OCI-LY7 (cell line): ENCODE data around the gene SPRED2. TPM values are rescaled to one million over a fixed set of nuclear protein-coding genes. Genes with fewer than 3 reads are reported as not detected.

Source experiments
- BruUV-seq: library from RNA; stranded (reverse); fragments of 400-500 nt; replicated peaks from 2 replicates; lab custom pipeline; 2021; lab: Mats Ljungman, UMichigan
- CTCF ChIA-PET: fragments of 300-600 bp; sonication (Branson Sonifier 250); formaldehyde crosslinking; loops from one replicate; lab custom pipeline; 2022; ENCODE audit warnings: antibody characterized with exemption; ENCODE audit not compliant: unreplicated experiment; lab: Charles Lee
- POLR2A ChIA-PET: fragments of 300-600 bp; sonication (Branson Sonifier 250); formaldehyde crosslinking; loops from one replicate; lab custom pipeline; 2022; ENCODE audit warnings: antibody characterized with exemption; lab: Charles Lee
- DNase-seq: peaks from one replicate; pipeline ENCODE4 v3.0.0-alpha.2; 2015; ENCODE audit warnings: low spot score
- H2AFZ ChIP-seq: fragments of 200-600 bp; sonication (generic), shearing (Covaris generic); 2 replicates; pipeline ENCODE4 v1.6.1; 2014; ENCODE audit warnings: mild to moderate bottlenecking, antibody characterized with exemption, low read length, moderate library complexity
- H3K27ac ChIP-seq: fragments of 200-600 bp; sonication (generic); 2 replicates; pipeline ENCODE4 v1.5.1; 2014; ENCODE audit warnings: mixed run types, low read depth, mild to moderate bottlenecking, moderate library complexity, low read length, inconsistent platforms; ENCODE audit not compliant: poor library complexity, severe bottlenecking
- H3K36me3 ChIP-seq: fragments of 200-600 bp; sonication (generic); 2 replicates; pipeline ENCODE4 v1.6.1; 2014; ENCODE audit warnings: mild to moderate bottlenecking, antibody characterized with exemption, low read length, moderate library complexity, mixed read lengths; ENCODE audit not compliant: insufficient read depth
- H3K4me1 ChIP-seq: fragments of 200-600 bp; sonication (generic); 2 replicates; pipeline ENCODE4 v1.5.1; 2014; ENCODE audit warnings: mild to moderate bottlenecking, low read length; ENCODE audit not compliant: insufficient read depth, poor library complexity, severe bottlenecking
- H3K4me2 ChIP-seq: fragments of 200-600 bp; sonication (generic); 2 replicates; pipeline ENCODE4 v1.6.1; 2014; ENCODE audit warnings: mild to moderate bottlenecking, low read length
- H3K4me3 ChIP-seq: fragments of 200-600 bp; sonication (generic); 2 replicates; pipeline ENCODE4 v1.5.1; 2014; ENCODE audit warnings: mild to moderate bottlenecking, low read depth, low read length; ENCODE audit not compliant: poor library complexity, severe bottlenecking
- H3K79me2 ChIP-seq: fragments of 200-600 bp; sonication (generic); 2 replicates; pipeline ENCODE4 v1.6.1; 2016; ENCODE audit warnings: low read depth, mild to moderate bottlenecking, low read length, moderate library complexity, mixed read lengths; ENCODE audit not compliant: insufficient read depth
- H3K9me2 ChIP-seq: fragments of 200-600 bp; sonication (generic); 2 replicates; pipeline ENCODE4 v1.6.1; 2016; ENCODE audit warnings: mild to moderate bottlenecking, low read length, mixed read lengths; ENCODE audit not compliant: insufficient read depth
- H3K9me3 ChIP-seq: fragments of 200-600 bp; sonication (generic); 2 replicates; pipeline ENCODE4 v1.6.1; 2014; ENCODE audit warnings: mild to moderate bottlenecking, mixed run types, low read length, mixed read lengths
- H4K20me1 ChIP-seq: fragments of 200-600 bp; sonication (generic); 2 replicates; pipeline ENCODE4 v1.6.1; 2014; ENCODE audit warnings: mild to moderate bottlenecking, antibody characterized with exemption, low read length, moderate library complexity, mixed read lengths; ENCODE audit not compliant: insufficient read depth
- EZH2phosphoT487 ChIP-seq: fragments of 200-600 bp; sonication (generic); IDR thresholded peaks from 2 replicates; pipeline ENCODE4 v1.6.1; 2018; ENCODE audit warnings: low read depth, borderline replicate concordance, mild to moderate bottlenecking, mixed run types, antibody characterized with exemption, low read length, moderate library complexity, mixed read lengths
- intact Hi-C: fragments of 100-400 bp; cut with micrococcal nuclease; formaldehyde crosslinking; loops from one replicate; pipeline ENCODE4 v1.10.0; 2022; ENCODE audit not compliant: unreplicated experiment
- total RNA-seq, 2 experiments: library from RNA; depleted of rRNA in 1 of 2; stranded (reverse); fragments of >200 nt in 1 of 2; shearing (Covaris generic) in 1 of 2; gene quantifications; 2 replicates each; pipeline ENCODE4 v1.2.3, GENCODE V29; 2014 to 2022
- TF ChIP-seq, protein P1 (sequence below): fragments of 200-600 bp; sonication (generic); conservative IDR thresholded peaks from 2 replicates; pipeline ENCODE4 v1.5.1; 2014; ENCODE audit warnings: mild to moderate bottlenecking, antibody characterized with exemption, low read length, moderate library complexity, mixed read lengths

SPRED2 gene
- total RNA-seq, 2 experiments from 2014 or later = 8.0 to 49.1 TPM

DNA sequence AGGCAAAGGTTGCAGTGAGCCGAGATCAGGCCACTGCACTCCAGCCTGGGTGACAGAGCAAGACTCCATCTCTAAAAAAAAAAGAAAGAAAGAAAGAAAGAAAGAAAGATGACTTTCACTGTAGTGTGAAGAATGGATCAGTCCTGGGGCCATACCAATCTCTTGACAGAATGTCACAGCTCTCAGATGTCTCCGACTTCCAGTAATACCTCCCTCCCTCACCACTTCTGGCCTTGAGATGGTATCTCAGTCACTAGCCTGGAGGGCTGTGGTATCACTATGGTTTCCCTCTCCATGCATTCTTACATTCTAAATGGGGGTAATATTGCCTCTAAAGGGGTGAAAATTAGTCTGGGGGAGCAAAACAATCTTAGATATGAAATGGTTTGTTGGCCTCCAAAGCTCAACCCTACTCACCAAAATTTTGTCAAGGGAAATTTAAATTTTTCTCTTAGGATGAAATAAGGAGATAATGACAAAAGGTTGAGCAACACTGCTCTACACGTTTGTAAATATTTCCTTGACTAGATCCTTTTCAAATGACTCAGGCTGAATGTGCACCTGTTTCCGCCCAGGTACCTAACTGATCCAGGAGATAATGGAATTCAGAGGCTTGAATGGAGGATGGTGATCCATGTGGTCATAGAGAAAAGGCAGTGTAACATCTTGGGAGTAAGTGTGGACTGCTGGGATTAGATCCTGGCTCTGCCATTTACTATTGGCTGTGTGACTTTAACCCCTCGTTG, 19.9 kb upstream of the SPRED2 start:
- BruUV-seq = no TSS peak
- intact Hi-C loops = loop anchor here (5.0 kb wide), 1 partner anchor 35 kb away; no protein-coding TSS in a partner anchor
- H4K20me1 ChIP-seq = no peaks in the 10 kb centered on the region
- ChIA-PET POLR2A (no interaction called here), CTCF (no interaction called here)
- H3K36me3 ChIP-seq = no peaks in the 10 kb centered on the region
- no peaks in the 10 kb centered on the region for H3K9me3 ChIP-seq
- H3K4me2 ChIP-seq = no peak overlapping the region
- no peaks in the 10 kb centered on the region for H3K4me1 ChIP-seq
- H3K9me2 ChIP-seq = no peaks in the 10 kb centered on the region
- no peak overlapping the region for H3K27ac ChIP-seq
- DNase-seq = no peak
- no peak overlapping the region for H2AFZ ChIP-seq
- no peaks in the 10 kb centered on the region for H3K79me2 ChIP-seq
- TF ChIP-seq, protein P1, sequence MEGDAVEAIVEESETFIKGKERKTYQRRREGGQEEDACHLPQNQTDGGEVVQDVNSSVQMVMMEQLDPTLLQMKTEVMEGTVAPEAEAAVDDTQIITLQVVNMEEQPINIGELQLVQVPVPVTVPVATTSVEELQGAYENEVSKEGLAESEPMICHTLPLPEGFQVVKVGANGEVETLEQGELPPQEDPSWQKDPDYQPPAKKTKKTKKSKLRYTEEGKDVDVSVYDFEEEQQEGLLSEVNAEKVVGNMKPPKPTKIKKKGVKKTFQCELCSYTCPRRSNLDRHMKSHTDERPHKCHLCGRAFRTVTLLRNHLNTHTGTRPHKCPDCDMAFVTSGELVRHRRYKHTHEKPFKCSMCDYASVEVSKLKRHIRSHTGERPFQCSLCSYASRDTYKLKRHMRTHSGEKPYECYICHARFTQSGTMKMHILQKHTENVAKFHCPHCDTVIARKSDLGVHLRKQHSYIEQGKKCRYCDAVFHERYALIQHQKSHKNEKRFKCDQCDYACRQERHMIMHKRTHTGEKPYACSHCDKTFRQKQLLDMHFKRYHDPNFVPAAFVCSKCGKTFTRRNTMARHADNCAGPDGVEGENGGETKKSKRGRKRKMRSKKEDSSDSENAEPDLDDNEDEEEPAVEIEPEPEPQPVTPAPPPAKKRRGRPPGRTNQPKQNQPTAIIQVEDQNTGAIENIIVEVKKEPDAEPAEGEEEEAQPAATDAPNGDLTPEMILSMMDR = no peak
- no peak overlapping the region for H3K4me3 ChIP-seq

DNA sequence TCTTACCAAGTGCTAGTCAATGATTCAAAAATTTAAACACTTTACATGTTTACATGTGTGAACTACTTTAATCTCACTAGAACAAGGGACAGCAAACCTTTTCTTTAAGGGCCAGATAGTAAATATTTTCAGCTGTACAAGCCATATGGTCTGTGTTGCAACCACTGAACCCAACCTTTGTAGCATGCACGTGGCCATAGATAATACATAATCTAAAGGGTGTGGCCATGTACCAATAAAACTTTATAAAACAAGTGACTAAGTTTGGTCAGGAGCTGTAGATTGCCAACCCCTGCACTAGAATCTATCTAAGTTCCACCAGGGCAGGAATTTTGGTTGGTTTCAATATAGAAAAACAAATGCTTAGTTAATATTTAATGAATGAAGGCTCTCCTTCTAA, 18.4 kb upstream of the SPRED2 start:
- BruUV-seq = no TSS peak
- intact Hi-C loops = loop anchor here (5.0 kb wide), 1 partner anchor 36 kb away; no protein-coding TSS in a partner anchor
- no peaks in the 10 kb centered on the region for H3K9me2 ChIP-seq
- H2AFZ ChIP-seq = no peak overlapping the region
- H4K20me1 ChIP-seq = no peaks in the 10 kb centered on the region
- ChIA-PET POLR2A (no interaction called here), CTCF (no interaction called here)
- TF ChIP-seq, protein P1 = no peak
- no peak for TF ChIP-seq EZH2phosphoT487
- H3K4me1 ChIP-seq = no peaks in the 10 kb centered on the region
- H3K9me3 ChIP-seq = no peaks in the 10 kb centered on the region
- no peak overlapping the region for H3K4me2 ChIP-seq
- no peak overlapping the region for H3K4me3 ChIP-seq
- no peak for DNase-seq
- no peak overlapping the region for H3K27ac ChIP-seq
- H3K79me2 ChIP-seq = no peaks in the 10 kb centered on the region
- no peaks in the 10 kb centered on the region for H3K36me3 ChIP-seq

GRCh38 chr2:65450393-65450792, 18.0 kb upstream of the SPRED2 start:
- Histone ChIP-seq H3K9me2 (no peaks in the 10 kb centered on the region), H3K4me3 (no peak overlapping the region), H3K4me2 (no peak overlapping the region), H3K9me3 (no peaks in the 10 kb centered on the region), H3K36me3 (no peaks in the 10 kb centered on the region), H2AFZ (no peak overlapping the region), H3K79me2 (no peaks in the 10 kb centered on the region), H3K27ac (no peak overlapping the region), H4K20me1 (no peaks in the 10 kb centered on the region), H3K4me1 (no peaks in the 10 kb centered on the region)
- ChIA-PET POLR2A (no interaction called here), CTCF (no interaction called here)
- no peak for DNase-seq
- intact Hi-C loops = loop anchor here (5.0 kb wide), 1 partner anchor 37 kb away; no protein-coding TSS in a partner anchor
- no peak for TF ChIP-seq EZH2phosphoT487
- TF ChIP-seq, protein P1 = no peak
- no TSS peak for BruUV-seq
